ENCODE measurements around the gene KLK15. TPM values are rescaled to one million over a fixed set of nuclear protein-coding genes. Genes with fewer than 3 reads are reported as not detected.
A peak's percentile ranks its signal among the peaks of the same experiment; 100 is the strongest.
"Not testable (repeated sequence)": the region's sequence is repeated elsewhere in the genome, so short reads cannot be mapped to it uniquely, and the experiment has no call there.

Gene KLK15
- total RNA-seq, 3 donors from 2014 or later = 0.92 to 3.3 (median 2.3) TPM

GRCh38 chr19:50815439-50815838 is 17.9 kb downstream of the KLK15 start:
- intact Hi-C loops (cut with DNase I, micrococcal nuclease) = no loop called here
- H3K4me1 ChIP-seq (ENCODE audit: low read depth) = peaks cover 8% of the 10 kb centered on the region

GRCh38 chr19:50814883-50815282 is 18.5 kb downstream of the KLK15 start:
- ATAC-seq (no peak), DNase-seq (no peak)
- H3K9me3 ChIP-seq = no peaks in the 10 kb centered on the region
- intact Hi-C loops (cut with DNase I, micrococcal nuclease) = no loop called here
- peaks cover 3% of the 10 kb centered on the region for H3K4me1 ChIP-seq (ENCODE audit: low read depth)
- TF ChIP-seq, protein P1, sequence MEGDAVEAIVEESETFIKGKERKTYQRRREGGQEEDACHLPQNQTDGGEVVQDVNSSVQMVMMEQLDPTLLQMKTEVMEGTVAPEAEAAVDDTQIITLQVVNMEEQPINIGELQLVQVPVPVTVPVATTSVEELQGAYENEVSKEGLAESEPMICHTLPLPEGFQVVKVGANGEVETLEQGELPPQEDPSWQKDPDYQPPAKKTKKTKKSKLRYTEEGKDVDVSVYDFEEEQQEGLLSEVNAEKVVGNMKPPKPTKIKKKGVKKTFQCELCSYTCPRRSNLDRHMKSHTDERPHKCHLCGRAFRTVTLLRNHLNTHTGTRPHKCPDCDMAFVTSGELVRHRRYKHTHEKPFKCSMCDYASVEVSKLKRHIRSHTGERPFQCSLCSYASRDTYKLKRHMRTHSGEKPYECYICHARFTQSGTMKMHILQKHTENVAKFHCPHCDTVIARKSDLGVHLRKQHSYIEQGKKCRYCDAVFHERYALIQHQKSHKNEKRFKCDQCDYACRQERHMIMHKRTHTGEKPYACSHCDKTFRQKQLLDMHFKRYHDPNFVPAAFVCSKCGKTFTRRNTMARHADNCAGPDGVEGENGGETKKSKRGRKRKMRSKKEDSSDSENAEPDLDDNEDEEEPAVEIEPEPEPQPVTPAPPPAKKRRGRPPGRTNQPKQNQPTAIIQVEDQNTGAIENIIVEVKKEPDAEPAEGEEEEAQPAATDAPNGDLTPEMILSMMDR (IDR thresholded peaks at IDR 0.05) = no peak
- no peak overlapping the region for H3K4me3 ChIP-seq
- no peaks in the 10 kb centered on the region for H3K36me3 ChIP-seq (ENCODE audit: low read depth)

More at GRCh38 chr19:50815439-50815838, 17.9 kb downstream of the KLK15 start:
- H3K4me3 ChIP-seq = no peak overlapping the region
- ATAC-seq = no peak
- H3K36me3 ChIP-seq (ENCODE audit: low read depth) = no peaks in the 10 kb centered on the region
- TF ChIP-seq, protein P1 (IDR thresholded peaks at IDR 0.05) = no peak
- H3K9me3 ChIP-seq = no peaks in the 10 kb centered on the region
- DNase-seq = no peak

DNA sequence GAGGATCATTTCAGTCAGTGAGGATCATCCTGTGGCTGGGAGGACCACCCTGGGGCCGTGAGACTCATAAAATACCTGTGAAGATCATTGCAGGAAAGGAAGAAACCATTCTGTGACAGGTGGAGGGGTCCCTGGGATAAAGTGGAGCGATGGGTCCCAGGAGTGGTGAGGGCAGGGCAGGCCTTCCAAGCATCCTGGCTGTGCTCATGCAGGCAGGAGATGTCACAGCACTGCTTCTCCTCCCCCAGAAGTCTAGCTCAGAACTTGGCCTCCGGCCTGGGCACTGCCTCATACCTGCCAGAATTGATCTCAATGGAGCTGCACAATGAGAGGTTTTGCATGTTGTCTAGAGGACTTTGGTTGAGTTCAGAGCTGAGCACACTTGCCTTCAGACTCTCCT is 20.9 kb downstream of the KLK15 start:
- ATAC-seq (no peak), DNase-seq (no peak)
- Histone ChIP-seq H3K4me3 (no peak overlapping the region), H3K4me1 (ENCODE audit: low read depth) (no peaks in the 10 kb centered on the region), H3K36me3 (ENCODE audit: low read depth) (no peaks in the 10 kb centered on the region), H3K9me3 (no peaks in the 10 kb centered on the region)
- intact Hi-C loops (cut with DNase I, micrococcal nuclease) = no loop called here
- TF ChIP-seq, protein P1 (IDR thresholded peaks at IDR 0.05) = no peak

DNA sequence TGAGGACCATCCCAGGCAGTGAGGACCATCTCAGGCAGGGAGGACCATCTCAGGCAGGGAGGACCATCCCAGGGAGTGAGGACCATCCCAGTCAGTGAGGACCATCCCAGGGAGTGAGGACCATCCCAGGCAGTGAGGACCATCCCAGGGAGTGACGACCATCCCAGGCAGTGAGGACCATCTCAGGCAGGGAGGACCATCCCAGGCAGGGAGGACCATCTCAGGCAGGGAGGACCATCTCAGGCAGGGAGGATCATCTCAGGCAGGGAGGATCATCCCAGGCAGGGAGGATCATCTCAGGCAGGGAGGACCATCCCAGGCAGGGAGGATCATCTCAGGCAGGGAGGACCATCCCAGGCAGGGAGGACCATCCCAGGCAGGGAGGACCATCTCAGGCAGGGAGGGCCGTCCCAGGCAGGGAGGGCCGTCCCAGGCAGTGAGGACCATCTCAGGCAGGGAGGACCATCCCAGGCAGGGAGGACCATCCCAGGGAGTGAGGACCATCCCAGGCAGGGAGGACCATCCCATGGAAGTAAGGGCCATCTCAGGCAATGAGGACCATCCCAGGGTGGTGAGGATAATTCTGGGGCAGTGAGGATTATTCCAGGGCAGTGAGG is 21.6 kb downstream of the KLK15 start:
- intact Hi-C loops (cut with DNase I, micrococcal nuclease); ATAC-seq; H3K4me1 ChIP-seq (ENCODE audit: low read depth); H3K36me3 ChIP-seq (ENCODE audit: low read depth); H3K9me3 ChIP-seq; DNase-seq; H3K4me3 ChIP-seq: not testable (repeated sequence)

DNA sequence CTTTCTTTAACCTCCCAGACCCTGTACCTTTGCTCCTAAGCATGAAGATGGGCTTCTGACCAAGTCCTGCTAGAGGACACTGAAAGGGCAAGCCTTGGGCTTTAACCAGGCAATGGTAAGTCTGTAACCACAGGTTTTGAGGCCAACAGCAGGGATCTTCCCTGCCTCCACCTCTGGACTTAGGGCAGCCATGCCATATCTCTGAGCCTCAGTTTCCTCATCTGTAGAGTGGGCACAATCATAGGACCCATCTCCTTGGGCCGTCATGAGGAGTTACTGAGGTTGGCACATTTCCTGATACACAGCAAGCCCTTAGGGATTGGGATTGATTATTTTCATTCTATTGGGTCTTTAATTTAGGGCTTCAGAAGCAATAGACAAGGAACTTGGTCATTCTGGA is 24.5 kb downstream of the KLK15 start:
- H3K4me1 ChIP-seq (ENCODE audit: low read depth) = no peaks in the 10 kb centered on the region
- H3K4me3 ChIP-seq = no peak overlapping the region
- H3K36me3 ChIP-seq (ENCODE audit: low read depth) = no peaks in the 10 kb centered on the region
- intact Hi-C loops (cut with DNase I, micrococcal nuclease) = no loop called here
- TF ChIP-seq, protein P1 (IDR thresholded peaks at IDR 0.05) = no peak
- H3K9me3 ChIP-seq = no peaks in the 10 kb centered on the region
- ATAC-seq (no peak), DNase-seq (no peak)

- no peaks in the 10 kb centered on the region for H3K36me3 ChIP-seq (ENCODE audit: low read depth)
- peaks cover 14% of the 10 kb centered on the region for H3K4me1 ChIP-seq (ENCODE audit: low read depth)
- intact Hi-C loops (cut with DNase I, micrococcal nuclease) = no loop called here
- peak; percentile 98 to 99 (median 99) for DNase-seq
- H3K9me3 ChIP-seq = no peaks in the 10 kb centered on the region
- TF ChIP-seq, protein P1 (IDR thresholded peaks at IDR 0.05) = no peak
- peak; percentile 98 for ATAC-seq
- H3K4me3 ChIP-seq = peak overlapping the region; percentile 88
Observed at GRCh38 chr19:50804420-50805272, 28.7 kb downstream of the KLK15 start.

Data from mucosa of descending colon (tissue), 3 donors.